OCI-M2 (cell line): ENCODE results near the gene PNPLA5.
"Not testable (repeated sequence)": the region's sequence is repeated elsewhere in the genome, so short reads cannot be mapped to it uniquely, and the experiment has no call there.

Source experiments
- DNase-seq: peaks from one replicate; lab custom pipeline; 2025; ENCODE audit not compliant: unreplicated experiment; lab: John Stamatoyannopoulos, UW

PNPLA5 gene

DNA sequence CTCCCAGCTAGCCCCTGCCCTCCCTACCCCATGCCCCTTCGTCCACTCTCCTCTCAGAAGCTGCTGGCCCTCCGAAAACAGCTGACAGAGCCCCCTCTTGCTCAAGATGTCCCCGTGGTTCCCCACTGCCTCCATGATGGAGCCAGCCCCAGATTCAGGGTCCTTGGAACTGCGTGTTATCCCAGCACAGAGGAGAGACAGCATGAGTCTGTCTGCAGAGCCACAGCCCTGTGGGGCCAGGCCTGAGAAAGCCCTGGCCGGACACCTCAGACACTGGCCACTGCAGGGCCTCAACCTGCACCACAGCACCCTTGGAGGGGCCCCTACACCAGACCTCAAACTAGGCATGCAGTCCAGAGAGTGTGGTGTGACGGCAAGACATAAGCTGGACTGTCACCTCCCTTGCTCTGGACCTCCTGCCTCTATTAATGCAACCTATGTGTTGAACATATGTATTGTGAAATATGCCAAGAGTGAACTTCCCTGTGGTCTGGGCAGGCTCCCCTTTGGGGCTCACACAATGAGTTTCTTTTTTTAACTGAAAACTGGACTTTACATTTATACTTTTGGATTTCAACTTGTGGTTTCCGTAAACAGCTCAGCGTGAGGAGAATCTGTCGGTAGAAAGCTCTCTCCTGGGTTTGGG lies 9.6 kb downstream of the PNPLA5 start:
- DNase-seq = no peak

DNA sequence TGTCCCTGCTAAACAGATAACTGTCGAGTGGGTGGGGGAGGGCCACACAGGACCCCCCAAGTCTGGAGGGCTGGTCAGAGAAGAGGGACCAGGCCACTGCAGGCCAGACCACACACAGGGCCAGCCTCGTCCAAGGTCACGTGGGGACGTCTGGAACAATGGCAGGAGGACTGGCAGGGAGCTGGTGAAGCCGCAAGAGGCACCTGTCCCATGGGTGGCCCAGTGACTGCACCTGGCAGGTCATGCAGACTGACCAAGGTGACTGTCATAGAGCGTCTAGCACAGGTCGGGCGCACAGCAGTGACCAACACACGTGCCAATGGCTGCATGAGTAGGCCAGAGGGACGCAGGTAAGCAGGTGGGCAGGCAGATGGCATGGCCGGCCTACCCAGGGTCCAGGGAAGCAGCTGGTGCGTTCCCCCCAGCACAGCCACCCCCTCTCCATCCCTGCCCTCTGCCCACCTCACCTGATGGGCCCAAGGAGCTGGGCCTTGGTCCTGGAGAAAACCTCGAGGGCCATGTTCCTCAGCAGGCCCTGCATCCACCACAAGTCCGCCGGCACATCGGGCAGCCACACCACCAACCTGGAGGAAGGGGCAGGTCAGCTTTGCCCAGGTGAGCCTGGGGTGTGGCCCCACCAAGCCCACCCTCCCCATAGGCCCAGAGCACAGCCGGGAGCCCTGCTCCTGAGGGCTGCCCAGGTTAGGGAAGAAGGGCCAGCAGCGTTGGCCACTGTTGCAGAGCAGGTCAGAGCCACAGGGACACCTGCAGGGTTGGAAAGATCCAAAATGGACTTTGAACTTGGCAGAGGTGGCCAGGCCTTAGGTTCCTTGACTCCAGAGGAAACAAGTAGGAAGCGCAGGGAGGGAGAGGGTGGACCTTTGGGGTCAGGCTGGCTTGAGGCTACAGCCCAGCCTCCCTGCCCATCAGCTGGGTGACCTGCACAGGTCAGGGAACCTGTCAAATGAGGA lies 10.4 kb downstream of the PNPLA5 start:
- DNase-seq = no peak

DNA sequence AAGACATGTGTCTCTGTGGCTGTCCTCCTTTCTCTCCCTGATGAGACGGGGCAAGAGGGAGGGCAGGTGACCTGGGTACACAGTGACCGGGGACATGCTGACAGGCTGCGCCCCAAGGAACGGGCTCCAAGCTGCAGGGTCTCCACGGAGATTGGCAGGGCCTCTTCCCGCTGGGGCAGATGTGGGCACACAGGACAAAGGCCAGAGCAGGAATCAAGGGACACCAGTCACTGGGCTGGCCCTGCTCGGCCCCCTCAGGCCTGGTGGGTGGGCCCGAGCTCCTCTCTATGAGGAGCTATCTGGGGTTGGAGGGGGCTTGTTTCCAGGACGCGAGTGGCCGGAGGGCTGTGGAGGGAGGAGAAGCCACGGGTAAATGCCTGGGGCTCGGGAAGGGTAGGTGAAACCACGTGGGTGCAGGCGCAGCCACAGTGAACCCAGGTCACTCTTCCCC lies 11.2 kb downstream of the PNPLA5 start:
- no peak for DNase-seq

DNA sequence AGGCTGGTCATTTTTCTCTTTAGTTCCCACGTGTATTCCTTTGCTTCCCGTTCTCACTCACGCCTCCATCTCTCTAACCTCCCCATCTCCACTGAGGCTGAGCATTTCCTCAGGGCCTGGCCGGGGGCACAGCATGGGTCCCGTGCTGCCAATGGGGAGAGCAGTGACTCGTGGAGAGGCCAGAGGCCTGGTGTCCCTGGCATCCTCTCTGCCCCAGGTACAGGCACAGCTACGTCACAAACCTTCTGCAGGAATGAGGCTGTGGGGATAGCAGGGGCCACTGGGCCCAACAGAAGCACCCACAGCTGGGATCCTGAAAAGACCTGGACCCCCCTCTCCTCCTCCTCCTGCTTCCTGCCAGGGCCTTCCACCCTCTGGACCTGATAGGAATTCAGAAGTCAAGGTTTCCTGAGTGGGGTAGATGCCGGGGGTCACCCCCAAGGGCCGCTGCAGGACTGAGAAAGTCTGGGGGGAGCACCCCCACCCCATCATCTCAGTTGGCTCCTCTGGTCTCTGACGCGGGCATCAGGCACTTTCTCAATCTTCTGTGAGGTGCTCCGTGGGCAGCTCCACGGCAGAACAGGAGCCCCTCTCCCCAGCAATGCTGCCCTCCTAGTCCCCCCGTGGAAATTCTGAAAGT lies 11.8 kb downstream of the PNPLA5 start:
- DNase-seq = no peak

DNA sequence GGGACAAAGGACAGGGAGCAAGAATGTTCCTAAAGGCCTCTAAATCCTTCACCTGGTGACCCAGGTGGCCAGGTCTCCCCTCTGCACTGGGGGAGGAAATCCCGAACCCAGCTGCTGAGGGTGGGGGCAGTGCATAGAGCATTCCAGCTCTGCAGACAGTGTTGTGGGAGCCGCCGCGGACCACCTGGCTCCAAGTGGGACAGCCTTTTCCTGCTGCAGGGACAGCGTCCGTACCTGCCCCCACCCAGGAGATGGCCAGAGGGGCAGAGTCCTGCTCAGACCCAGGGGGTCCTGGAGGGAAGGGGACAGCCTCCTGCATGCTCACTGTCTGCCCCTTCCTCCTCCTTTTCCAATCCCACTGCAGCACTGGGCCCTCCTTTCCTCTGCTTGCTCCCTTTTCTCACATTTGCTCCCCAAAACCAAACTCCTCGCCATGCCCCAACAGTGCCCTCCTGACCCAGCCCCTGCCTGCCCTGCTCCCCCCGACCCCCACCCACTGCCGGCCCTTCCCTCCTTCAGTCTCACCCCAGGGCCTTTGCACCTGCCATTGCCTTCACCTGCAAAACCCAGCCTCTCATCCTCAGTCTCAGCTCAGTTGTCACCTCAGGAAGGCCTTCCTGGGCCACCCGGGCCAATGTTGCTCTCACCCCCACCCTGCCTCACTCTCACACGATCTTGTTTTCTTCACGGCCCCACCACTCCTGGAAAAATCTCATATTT lies 12.8 kb downstream of the PNPLA5 start:
- DNase-seq = no peak

DNA sequence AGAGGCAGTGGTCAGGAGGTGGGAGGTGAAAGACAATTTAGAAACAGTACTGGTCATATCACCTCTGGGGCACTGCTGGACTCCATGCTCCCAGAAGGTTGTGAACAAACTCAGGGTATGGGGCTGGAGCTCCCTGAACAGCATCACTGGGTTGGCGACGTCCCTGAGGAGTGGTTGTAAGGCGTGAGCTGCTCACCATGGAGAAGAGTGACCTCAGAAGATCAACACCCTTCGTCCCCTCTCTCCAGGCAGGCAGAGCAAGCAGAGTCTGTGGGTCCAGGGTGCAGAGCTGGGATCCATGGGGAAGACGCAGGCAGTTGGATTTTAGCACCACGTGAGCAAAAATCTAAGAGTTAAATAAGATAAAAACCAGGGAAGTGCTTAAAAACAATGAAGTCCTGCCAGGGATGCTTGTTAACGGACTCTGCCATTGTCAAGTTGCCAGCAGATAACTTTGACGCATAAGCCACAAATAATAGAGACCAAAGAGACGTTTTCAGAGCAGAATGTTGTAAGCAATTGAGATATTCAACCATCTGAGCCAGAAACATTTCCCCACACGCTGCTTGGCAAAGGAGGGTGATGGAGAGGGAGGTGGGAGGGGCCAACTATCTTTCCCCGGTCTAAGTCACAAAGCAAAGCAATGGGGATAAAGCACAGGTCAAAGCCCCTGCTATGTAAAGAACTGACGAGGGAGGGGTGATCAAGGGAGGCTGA lies 13.6 kb downstream of the PNPLA5 start:
- no peak for DNase-seq

DNA sequence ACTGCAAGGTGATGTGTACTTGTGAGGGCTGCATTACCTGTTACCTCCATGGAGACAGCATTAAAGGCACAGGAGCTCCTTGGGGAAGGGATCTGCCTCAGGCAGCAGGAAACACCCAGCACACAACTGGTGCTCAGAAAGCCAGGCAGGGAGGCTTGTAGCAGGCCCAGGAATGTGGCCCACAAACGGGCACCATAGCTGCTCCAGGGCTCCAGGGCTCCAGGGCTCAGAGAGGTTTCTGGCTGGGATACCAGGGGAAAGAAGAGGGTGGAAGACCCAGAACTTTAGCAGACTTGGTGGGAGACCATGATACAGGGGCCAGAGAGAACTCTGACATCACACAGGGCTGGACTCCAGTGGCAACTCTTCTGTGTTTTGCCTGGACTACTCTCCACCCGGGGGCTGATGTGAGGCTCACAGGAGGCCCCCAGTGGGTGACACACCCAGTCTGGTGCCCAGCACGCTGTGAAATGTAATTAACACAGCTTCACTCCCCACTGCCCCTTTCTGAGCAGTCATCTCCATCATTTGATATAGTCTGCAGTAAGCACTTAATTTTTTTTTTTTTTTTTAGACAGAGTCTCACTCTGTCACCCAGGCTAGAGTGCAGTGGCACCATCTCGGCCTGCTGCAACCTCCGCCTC lies 14.8 kb downstream of the PNPLA5 start:
- DNase-seq = no peak

DNA sequence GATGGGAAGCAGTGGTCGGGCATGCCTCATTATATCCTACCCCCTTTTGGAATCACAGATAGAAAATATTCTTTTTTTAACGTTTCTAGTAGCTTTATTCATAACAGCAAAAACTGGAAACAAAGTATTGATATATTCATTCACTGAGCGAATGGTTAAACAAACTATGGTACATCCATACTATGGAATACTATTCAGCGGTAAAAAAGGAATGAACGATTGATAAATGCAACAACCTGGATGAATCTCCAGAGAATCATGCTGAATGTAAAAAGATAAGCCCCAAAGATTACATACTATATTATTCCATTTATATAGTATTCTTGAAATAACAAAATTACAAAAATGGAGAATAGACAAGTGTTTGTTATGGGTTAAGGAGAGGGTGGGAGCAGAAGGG lies 22.0 kb downstream of the PNPLA5 start:
- DNase-seq = no peak

DNA sequence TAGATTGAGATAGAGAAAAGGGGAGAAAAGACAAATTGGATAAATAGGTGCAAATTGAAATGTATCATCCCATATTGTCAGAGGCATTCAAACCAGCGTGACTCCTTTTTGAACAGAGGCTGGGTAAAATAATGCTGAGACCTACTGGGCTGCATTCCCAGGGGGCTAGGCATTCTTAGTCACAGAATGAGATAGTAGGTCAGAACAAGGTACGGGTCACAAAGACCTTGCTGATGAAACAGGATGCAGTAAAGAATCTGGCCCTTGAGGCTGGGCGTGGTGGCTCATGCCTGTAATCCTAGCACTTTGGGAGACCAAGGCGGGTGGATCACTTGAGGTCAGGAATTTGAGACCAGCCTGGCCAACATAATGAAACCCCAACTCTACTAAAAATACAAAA lies 22.8 kb downstream of the PNPLA5 start:
- DNase-seq = not testable (repeated sequence)

DNA sequence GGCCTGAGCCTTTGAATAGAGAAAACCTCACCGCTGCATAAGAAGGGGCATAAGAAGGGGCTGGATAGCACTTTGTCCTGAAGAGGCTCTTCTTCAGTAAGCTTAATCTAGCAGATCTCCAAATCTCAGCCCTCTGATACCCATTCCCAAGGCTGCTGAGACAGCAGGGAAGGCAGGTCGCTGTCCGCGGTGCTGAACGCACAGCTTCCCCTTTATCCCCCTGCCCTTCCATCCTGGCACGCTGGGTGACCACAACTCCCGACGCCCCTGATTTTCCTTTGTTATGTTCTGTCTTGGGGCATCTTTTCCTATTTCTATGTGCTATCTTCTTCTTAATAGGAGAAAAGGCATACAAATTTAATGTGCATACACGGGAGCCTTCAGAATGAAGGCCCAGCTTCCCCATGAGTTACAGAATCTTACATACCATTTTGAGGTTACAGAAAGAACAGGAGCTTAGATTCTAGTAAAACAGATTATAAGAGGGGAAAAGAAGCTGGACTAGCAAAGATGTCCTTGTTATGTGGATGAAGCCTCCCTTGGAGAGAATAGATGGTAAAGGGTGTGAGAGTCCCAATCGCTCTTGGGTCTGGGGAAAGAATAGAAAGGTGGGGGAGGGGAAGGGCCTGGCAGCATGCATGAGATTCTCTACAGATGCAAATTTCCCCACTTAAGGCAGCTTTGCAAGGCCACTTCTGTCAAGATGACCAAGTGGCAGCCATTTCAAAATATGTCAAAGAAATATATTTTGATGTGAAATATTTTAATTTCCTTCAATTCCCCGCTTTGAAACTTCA lies 23.8 kb downstream of the PNPLA5 start:
- DNase-seq = no peak

DNA sequence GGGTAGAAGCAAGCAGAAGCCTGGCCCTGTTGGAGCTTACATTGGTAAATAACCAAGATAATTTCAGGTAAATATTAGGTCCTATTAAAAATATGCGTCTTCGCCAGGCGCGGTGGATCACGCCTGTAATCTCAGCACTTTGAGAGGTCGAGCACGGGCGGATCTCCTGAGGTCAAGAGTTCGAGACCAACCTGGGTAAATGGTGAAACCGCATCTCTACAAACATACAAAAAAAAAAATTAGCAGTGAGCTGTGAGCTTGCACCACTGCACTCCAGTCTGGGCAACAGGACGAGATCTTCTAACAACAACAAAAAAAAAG lies 29.0 kb downstream of the PNPLA5 start:
- DNase-seq = no peak

DNA sequence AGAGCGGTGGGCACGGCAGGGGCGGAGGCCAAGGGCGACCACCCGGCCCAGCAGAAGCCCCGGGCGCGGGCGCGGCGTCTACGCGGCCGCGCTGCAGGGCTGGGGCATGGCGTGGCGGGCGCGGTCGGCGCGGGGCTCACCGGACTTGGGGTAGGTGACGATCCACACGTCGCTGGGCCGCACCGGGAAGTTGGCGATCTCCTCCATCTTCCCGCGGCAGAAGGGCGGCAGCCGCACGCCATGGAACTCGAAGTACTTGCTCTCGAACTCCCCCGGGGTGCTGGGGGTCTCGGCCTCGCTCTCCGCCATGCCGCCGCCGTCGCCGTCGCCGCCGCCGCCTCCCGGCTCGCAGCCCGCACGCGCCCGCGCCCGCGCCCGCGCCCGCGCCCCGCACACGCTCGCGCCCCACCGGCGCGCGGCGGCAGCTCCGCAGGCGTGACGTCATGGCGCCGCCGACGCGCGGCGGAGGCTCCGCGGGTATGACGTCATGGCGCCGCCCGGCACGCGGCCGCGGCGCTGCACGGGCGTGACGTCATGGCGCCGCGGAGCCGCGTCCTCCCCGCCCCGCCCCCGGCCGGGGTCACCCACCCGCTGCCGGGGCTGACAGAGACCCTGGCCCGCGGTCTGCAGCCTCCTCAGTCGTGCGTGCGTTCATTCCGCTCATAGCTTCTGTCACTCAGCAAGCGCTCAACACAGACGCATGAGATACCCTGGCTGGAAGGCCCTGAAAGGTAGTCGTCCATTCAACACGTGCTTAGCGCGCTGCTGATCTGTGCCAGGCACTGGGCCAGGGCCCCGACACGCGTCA lies 29.5 kb downstream of the PNPLA5 start, which contains the start of gene SULT4A1:
TSS of gene SULT4A1 (minus strand) at position 440 of the 808 bp plus-strand sequence. CDS start at position 309, 131 bp downstream.
- DNase-seq = no peak

DNA sequence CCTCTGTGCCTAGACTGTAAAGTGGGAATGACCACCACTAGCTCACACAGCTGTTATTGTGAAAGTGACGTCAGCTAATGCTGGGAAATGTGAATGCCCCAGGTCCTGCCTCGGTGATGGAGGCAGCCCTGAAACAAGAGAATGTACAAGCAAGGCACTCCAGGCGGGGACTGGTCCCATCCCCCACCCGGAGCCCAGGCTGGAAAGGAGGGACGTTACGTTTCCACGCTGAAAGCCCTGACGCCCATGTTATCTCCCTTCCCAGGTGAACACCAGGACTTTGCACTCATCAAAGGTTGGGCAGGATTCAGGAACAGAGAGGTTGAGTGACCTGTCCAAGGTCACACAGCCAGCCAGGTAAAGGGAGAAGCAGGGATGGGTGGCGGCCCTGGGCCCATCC lies 30.3 kb downstream of the PNPLA5 start:
- no peak for DNase-seq

DNA sequence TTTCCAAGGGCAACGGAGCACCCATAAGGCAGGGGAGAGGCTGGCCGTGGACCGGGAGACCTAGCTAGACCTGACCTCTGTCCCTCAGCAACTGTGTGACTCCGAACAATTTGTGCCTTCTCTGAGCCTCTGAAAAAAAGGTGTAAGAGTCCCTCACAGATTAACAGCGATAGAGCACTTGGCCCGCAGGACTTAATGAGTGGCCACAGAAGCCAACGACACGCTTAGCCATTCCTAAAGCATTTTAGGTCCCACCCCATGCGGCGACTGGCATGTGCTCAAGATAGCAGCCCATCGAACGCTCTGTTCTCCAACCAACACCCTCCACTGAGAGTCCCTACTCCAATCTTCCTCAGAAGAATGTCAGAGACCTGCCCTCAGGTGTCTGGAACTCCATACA lies 31.0 kb downstream of the PNPLA5 start:
- DNase-seq = no peak

DNA sequence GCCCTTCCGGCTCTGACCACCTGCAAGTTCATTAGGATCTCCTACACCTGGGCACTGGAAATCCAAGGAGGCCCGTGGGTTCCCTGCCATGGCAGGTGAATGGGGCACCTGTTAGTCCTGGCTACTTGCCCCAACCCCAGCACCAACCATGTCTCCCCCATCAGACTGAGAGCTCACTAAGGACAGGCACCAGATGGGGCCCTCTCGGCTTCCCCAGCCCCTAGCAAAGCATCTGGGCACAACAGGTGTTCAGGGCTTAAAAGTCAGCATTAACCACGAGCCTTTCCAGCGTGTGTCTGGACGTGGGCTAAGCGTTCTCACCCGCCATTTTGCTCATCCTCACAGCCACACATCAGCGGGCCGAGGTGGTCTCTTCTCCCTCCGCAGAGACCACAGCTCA lies 31.7 kb downstream of the PNPLA5 start:
- DNase-seq = no peak

DNA sequence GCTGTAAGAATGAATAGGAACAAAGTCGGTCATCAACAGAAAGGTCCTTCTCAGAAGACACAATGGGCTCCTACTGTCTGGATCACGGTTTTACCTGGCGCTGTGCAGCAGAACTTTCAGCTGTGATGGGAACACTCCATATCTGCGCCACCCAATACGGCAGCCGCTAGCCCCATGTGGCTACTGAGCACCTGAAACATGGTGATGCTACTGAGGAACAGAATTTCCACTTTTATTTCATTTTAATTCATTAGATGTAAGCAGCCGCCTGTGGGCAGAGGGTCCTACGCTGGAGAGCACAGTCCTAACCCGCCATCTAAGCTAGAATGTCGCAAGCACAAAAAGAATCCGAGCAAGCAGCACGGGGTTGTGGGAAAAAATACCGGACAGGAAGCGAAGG lies 32.2 kb downstream of the PNPLA5 start:
- no peak for DNase-seq

DNA sequence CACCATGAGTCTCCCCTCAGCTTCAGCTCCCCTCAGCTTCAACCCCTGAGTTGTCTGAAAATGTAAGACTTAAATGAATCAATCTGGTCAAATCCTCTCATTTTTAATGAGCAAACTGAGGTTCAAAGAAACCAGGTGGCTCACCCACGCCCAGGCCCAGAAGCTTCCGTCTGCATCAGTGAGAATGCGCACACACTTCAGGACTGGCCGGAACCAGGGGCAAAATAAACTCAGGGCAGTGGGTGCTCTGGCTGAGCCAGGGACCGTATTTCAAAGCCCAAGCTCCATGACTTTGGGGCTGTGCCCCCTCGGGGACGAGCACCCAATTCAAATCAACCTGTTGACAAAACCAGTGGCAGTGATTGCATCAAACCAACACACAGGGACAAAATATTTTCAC lies 32.6 kb downstream of the PNPLA5 start:
- no peak for DNase-seq

DNA sequence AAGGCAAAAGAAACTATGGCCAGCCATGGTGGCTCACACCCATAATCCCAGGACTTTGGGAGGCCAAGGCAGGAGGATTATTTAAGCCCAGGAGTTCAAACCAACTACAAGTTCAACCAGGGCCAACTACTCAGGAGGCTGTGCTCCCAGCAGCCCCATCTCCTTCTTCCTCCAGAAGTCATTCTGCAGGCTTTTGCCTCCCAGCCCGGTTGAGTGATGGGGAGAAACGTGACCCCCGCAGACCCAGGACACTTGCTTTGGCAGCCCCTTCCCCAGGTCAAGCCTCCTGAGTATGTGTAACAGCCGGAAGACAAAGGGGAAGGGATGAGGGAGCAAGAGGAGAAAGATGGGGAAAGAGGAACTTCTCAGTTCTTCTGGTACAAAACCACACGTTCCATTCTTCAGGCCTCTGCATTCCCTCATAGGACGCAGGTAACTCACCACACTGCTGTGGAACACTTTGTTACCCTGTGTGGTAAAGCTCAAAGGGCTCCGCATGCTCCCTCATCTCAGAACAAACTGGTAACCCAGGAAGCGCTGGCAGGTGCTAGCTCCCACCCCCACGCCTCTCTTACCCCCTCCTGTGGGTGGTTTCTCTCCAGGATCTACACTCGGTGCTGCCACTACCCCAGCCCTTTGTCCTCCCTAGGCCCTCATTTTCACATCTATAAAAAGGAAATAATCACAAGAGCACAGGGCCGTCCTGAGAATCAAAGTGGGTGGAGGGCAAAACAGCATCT lies 33.5 kb downstream of the PNPLA5 start:
- no peak for DNase-seq
